Measurements from ENCODE around the gene PAQR8.

The PAQR8 gene

GRCh38 chr6:52369234-52369633 lies 7.3 kb downstream of the PAQR8 start:
- POLR2A ChIA-PET = no interaction called here
- H3K4me3 ChIP-seq (ENCODE audit: low read depth, low read length) = no peak overlapping the region
- TF ChIP-seq CTCF (IDR thresholded peaks at IDR 0.05; ENCODE audit: insufficient read depth, low read length, missing control alignments) = no peak
- CTCF ChIA-PET = interaction anchor here (1.0 kb wide), 1 partner anchor 83 kb away, joined by 3 read pairs; no protein-coding TSS in a partner anchor
- DNase-seq (ENCODE audit: low read depth, low spot score) = no peak

GRCh38 chr6:52371656-52372191 lies 9.8 kb downstream of the PAQR8 start:
- CTCF ChIA-PET = interaction anchor here (2.4 kb wide), 1 partner anchor 10 kb away, joined by 8 read pairs; no protein-coding TSS in a partner anchor
- no peak for TF ChIP-seq CTCF (IDR thresholded peaks at IDR 0.05; ENCODE audit: insufficient read depth, low read length, missing control alignments)

GRCh38 chr6:52373151-52373690 lies 11.3 kb downstream of the PAQR8 start:
- ChIA-PET POLR2A (interaction anchor here (0.6 kb wide), 1 partner anchor 32 kb away, joined by 3 read pairs; no protein-coding TSS in a partner anchor), CTCF (interaction anchor here (1.0 to 2.4 kb wide), 3 partner anchors 8 to 87 kb away, joined by 3 to 8 read pairs (median 5); no protein-coding TSS in a partner anchor)
- TF ChIP-seq CTCF (IDR thresholded peaks at IDR 0.05; ENCODE audit: insufficient read depth, low read length, missing control alignments) = no peak
- no peak for DNase-seq (ENCODE audit: low read depth, low spot score)
- H3K4me3 ChIP-seq (ENCODE audit: low read depth, low read length) = no peak overlapping the region

More at GRCh38 chr6:52371656-52372191, 9.8 kb downstream of the PAQR8 start:
- POLR2A ChIA-PET = no interaction called here
- H3K4me3 ChIP-seq (ENCODE audit: low read depth, low read length) = no peak overlapping the region
- DNase-seq (ENCODE audit: low read depth, low spot score) = no peak

GRCh38 chr6:52374247-52374646 lies 12.3 kb downstream of the PAQR8 start:
- TF ChIP-seq CTCF (IDR thresholded peaks at IDR 0.05; ENCODE audit: insufficient read depth, low read length, missing control alignments) = no peak
- H3K4me3 ChIP-seq (ENCODE audit: low read depth, low read length) = no peak overlapping the region
- DNase-seq (ENCODE audit: low read depth, low spot score) = no peak
- POLR2A ChIA-PET = no interaction called here
- CTCF ChIA-PET = interaction anchor here (0.8 to 1.8 kb wide), 2 partner anchors 26 to 111 kb away, joined by 3 to 5 read pairs; no protein-coding TSS in a partner anchor

- H3K4me3 ChIP-seq (ENCODE audit: low read depth, low read length) = no peak overlapping the region
- CTCF ChIA-PET = interaction anchor here (0.9 to 2.4 kb wide), 2 partner anchors 13 to 90 kb away, joined by 3 to 7 read pairs; no protein-coding TSS in a partner anchor
- POLR2A ChIA-PET = no interaction called here
- no peak for TF ChIP-seq CTCF (IDR thresholded peaks at IDR 0.05; ENCODE audit: insufficient read depth, low read length, missing control alignments)
- DNase-seq (ENCODE audit: low read depth, low spot score) = no peak
Observed at GRCh38 chr6:52375780-52376556, 14.0 kb downstream of the PAQR8 start.

GRCh38 chr6:52376763-52377162 lies 14.8 kb downstream of the PAQR8 start:
- DNase-seq (ENCODE audit: low read depth, low spot score) = no peak
- CTCF ChIA-PET = interaction anchor here (0.6 to 2.4 kb wide), 4 partner anchors 11 to 91 kb away, joined by 3 to 7 read pairs (median 4); no protein-coding TSS in a partner anchor
- POLR2A ChIA-PET = no interaction called here
- no peak for TF ChIP-seq CTCF (IDR thresholded peaks at IDR 0.05; ENCODE audit: insufficient read depth, low read length, missing control alignments)
- H3K4me3 ChIP-seq (ENCODE audit: low read depth, low read length) = no peak overlapping the region

All from AG04449 (cell line).